Endothelial cell of umbilical vein (primary cell): ENCODE data around the gene LOX. TPM values are rescaled to one million over a fixed set of nuclear protein-coding genes. Genes with fewer than 3 reads are reported as not detected.

ENCODE experiments used
- BruUV-seq: library from RNA; stranded (reverse); fragments of 400-500 nt; replicated peaks from 2 replicates; lab custom pipeline; 2021; lab: Mats Ljungman, UMichigan
- CTCF ChIA-PET: fragments of 300-600, 350-600 bp; sonication (Branson Sonifier 250); formaldehyde crosslinking; loops from one replicate; lab custom pipeline; 2021; ENCODE audit warnings: antibody characterized with exemption, inconsistent platforms; lab: Charles Lee
- POLR2A ChIA-PET: fragments of 300-600, 350-600 bp; sonication (Branson Sonifier 250); formaldehyde crosslinking; loops from one replicate; lab custom pipeline; 2021; ENCODE audit warnings: antibody characterized with exemption, inconsistent platforms; lab: Charles Lee
- DNase-seq: peaks from one replicate; pipeline ENCODE4 v3.0.0-alpha.2; 2011; ENCODE audit warnings: low read depth, low spot score
- FAIRE-seq: peaks from 2 replicates; lab custom pipeline; 2011; peaks lifted over from hg19 to GRCh38; lab: Jason Lieb, UNC
- H2AFZ ChIP-seq: 2 replicates; pipeline ENCODE4 v1.6.0; 2012; ENCODE audit warnings: low read depth, low read length, control low read depth, inconsistent platforms
- H3K27ac ChIP-seq: 2 replicates; pipeline ENCODE4 v1.5.1; 2011; ENCODE audit warnings: low read depth, mild to moderate bottlenecking, control low read depth, low read length, moderate library complexity; ENCODE audit not compliant: insufficient read depth
- H3K27me3 ChIP-seq, 2 experiments: 2 replicates each; pipeline versions ENCODE4 v1.6.0 to v1.6.1; 2011; ENCODE audit warnings: low read length in 2 of 2, mixed read lengths in 1 of 2; ENCODE audit not compliant: control insufficient read depth in 2 of 2, insufficient read depth in 2 of 2
- H3K36me3 ChIP-seq, 2 experiments: 2 replicates in 1 of 2; 3 replicates in 1 of 2; pipeline ENCODE4 v1.5.1; 2011; ENCODE audit warnings: low read length in 2 of 2, mild to moderate bottlenecking in 1 of 2, moderate library complexity in 1 of 2; ENCODE audit not compliant: control insufficient read depth in 2 of 2, insufficient read depth in 2 of 2; ENCODE audit errors: extremely low read depth in 1 of 2
- H3K4me1 ChIP-seq: 3 replicates; pipeline ENCODE4 v1.5.1; 2011; ENCODE audit warnings: mild to moderate bottlenecking, low read length; ENCODE audit not compliant: control insufficient read depth, insufficient read depth; ENCODE audit errors: extremely low read depth
- H3K4me2 ChIP-seq: 2 replicates; pipeline ENCODE4 v1.6.1; 2011; ENCODE audit warnings: low read length, control low read depth, mixed read lengths; ENCODE audit not compliant: insufficient read depth
- H3K4me3 ChIP-seq, 3 experiments: fragments of 200-600 bp in 1 of 3; sonication (generic), shearing (Covaris generic) in 1 of 3; replicated peaks in 1 of 3; 2 replicates each; pipeline ENCODE4 v1.5.1; 2011 to 2016; ENCODE audit warnings: control low read depth in 3 of 3, low read length in 3 of 3, mild to moderate bottlenecking in 2 of 3, inconsistent platforms in 1 of 3, low read depth in 1 of 3, moderate library complexity in 1 of 3; ENCODE audit not compliant: insufficient read depth in 1 of 3
- H3K79me2 ChIP-seq: 2 replicates; pipeline ENCODE4 v1.6.0; 2012; ENCODE audit warnings: low read length, inconsistent platforms; ENCODE audit not compliant: control insufficient read depth, insufficient read depth
- H3K9ac ChIP-seq: replicated peaks from 2 replicates; pipeline ENCODE3; 2011; ENCODE audit warnings: low read length, control low read depth; ENCODE audit not compliant: insufficient read depth; ENCODE audit errors: extremely low read depth
- H3K9me1 ChIP-seq: replicated peaks from 3 replicates; pipeline ENCODE4 v1.6.0; 2011; ENCODE audit warnings: mild to moderate bottlenecking, low read length; ENCODE audit not compliant: control insufficient read depth, insufficient read depth; ENCODE audit errors: extremely low read depth
- H3K9me3 ChIP-seq: replicated peaks from 2 replicates; pipeline ENCODE4 v1.5.1; 2012; ENCODE audit warnings: low read length, inconsistent platforms; ENCODE audit not compliant: control insufficient read depth, insufficient read depth
- H4K20me1 ChIP-seq: replicated peaks from 2 replicates; pipeline ENCODE3; 2011; ENCODE audit warnings: mild to moderate bottlenecking, low read length; ENCODE audit not compliant: control insufficient read depth, insufficient read depth; ENCODE audit errors: extremely low read depth
- EZH2 ChIP-seq: IDR thresholded peaks from 2 replicates; pipeline ENCODE4 v1.6.1; 2012; ENCODE audit warnings: borderline replicate concordance, low read depth, mild to moderate bottlenecking, moderate library complexity, low read length, inconsistent platforms; ENCODE audit not compliant: severe bottlenecking
- FOS ChIP-seq: IDR thresholded peaks from 2 replicates; pipeline ENCODE4 v1.6.1; 2011; ENCODE audit warnings: mild to moderate bottlenecking, low read length, moderate library complexity, borderline replicate concordance; ENCODE audit not compliant: insufficient read depth
- GATA2 ChIP-seq: IDR thresholded peaks from 2 replicates; pipeline ENCODE4 v1.7.0; 2011; ENCODE audit warnings: low read depth, mild to moderate bottlenecking, moderate library complexity, mixed read lengths, low read length; ENCODE audit not compliant: insufficient read length, insufficient read depth
- JUN ChIP-seq: IDR thresholded peaks from 2 replicates; pipeline ENCODE4 v1.6.1; 2011; ENCODE audit warnings: borderline replicate concordance, low read depth; ENCODE audit not compliant: insufficient read length, insufficient read depth
- POLR2A ChIP-seq: IDR thresholded peaks from 2 replicates; pipeline ENCODE4 v1.6.1; 2012; ENCODE audit warnings: low read depth, mild to moderate bottlenecking, control low read depth, low read length
- POLR2AphosphoS5 ChIP-seq: IDR thresholded peaks from 2 replicates; pipeline ENCODE4 v1.6.1; 2012; ENCODE audit warnings: low read depth, mild to moderate bottlenecking, control low read depth, low read length, moderate library complexity; ENCODE audit not compliant: insufficient read depth
- dilution Hi-C: fragments of 300-500 bp; cut with MboI; formaldehyde crosslinking; loops from one replicate; pipeline ENCODE4 v1.15.0; 2019; ENCODE audit warnings: low sequenced_read_pairs; ENCODE audit not compliant: extremely low pct_ligation_motif_present
- intact Hi-C: fragments of 100-400 bp; cut with micrococcal nuclease; formaldehyde crosslinking; loops from one replicate; pipeline ENCODE4 v1.10.0; 2022
- polyA plus RNA-seq, 4 experiments: library from polyadenylated mRNA; depleted of rRNA in 3 of 4; stranded (reverse) in 3 of 4; unstranded in 1 of 4; fragments of >200 nt; gene quantifications; 2 replicates each; pipeline versions ENCODE4 v1.2.1 to v1.2.3, GENCODE V29; 2011 to 2012; ENCODE audit warnings: missing spikeins in 1 of 4
- total RNA-seq: library from RNA; stranded (reverse); gene quantifications from 2 replicates; pipeline ENCODE4 v1.2.3, GENCODE V29; 2021
- TF ChIP-seq, protein P1 (sequence below), 2 donors: IDR thresholded peaks; 1 replicate in 1 of 2; 2 replicates in 1 of 2; pipeline ENCODE4 v1.5.1; 2011; ENCODE audit warnings: low read length in 2 of 2, mild to moderate bottlenecking in 2 of 2, moderate library complexity in 2 of 2, control low read depth in 1 of 2, inconsistent platforms in 1 of 2, low read depth in 1 of 2; ENCODE audit not compliant: insufficient read depth in 1 of 2; ENCODE audit errors: extremely low read depth in 1 of 2

The LOX gene
- total and polyA plus RNA-seq, 2 donors (not counting 3 experiments of a cell fraction or from before 2014, with no cell fraction given) = 39.0 to 79.1 TPM

DNA sequence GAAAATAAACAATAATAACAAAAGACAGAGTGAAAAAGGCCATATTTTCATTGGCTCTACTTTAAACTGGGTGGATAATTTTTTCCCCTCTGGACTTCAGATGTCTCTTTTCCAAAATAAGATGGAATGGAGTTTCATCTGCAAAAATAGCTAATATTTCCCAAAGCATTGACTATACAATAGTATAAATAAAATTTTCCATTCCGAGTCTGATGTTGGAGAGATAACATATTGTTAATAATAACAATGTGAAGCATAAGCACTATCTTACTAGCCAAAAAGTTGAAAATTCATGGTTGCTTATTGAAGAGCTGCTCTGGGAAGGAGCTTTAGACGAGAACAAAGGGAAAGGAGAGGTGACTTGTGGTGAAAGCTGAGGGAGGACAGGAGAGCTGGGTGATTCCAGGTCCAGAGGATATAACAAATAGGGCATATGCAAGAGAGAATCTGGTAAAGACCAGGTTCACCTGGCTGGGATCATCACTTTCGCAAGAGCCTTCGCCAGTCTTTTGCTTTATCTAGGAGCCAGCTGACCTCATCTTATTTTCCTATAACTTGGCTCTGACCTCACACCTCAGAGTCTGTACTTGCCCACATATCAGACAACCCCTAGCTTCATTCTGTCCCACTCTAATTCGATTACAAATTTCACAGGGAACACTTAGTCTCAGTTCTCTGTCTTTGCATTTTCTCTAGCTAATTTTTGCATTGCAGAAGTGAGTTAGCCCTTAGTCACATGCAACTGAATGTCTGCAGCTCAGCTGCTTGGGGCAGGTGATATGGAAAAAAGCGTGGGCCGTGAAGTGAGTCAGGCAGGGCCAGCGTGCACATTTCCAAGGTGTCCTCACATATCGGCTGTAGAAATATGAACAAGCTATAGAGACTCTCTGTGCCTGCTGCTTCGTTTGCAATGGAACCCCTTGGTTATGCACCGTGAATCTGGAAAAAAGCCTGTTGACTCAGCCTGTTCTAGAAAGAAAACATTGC, 43.7 kb upstream of the LOX start:
- no peak overlapping the region for H3K4me2 ChIP-seq

More for the DNA sequence above, 43.7 kb upstream of the LOX start:
- H3K9ac ChIP-seq = no peak overlapping the region
- H3K9me3 ChIP-seq = no peaks in the 10 kb centered on the region
- H3K9me1 ChIP-seq = no peaks in the 10 kb centered on the region
- TF ChIP-seq, protein P1, sequence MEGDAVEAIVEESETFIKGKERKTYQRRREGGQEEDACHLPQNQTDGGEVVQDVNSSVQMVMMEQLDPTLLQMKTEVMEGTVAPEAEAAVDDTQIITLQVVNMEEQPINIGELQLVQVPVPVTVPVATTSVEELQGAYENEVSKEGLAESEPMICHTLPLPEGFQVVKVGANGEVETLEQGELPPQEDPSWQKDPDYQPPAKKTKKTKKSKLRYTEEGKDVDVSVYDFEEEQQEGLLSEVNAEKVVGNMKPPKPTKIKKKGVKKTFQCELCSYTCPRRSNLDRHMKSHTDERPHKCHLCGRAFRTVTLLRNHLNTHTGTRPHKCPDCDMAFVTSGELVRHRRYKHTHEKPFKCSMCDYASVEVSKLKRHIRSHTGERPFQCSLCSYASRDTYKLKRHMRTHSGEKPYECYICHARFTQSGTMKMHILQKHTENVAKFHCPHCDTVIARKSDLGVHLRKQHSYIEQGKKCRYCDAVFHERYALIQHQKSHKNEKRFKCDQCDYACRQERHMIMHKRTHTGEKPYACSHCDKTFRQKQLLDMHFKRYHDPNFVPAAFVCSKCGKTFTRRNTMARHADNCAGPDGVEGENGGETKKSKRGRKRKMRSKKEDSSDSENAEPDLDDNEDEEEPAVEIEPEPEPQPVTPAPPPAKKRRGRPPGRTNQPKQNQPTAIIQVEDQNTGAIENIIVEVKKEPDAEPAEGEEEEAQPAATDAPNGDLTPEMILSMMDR (IDR thresholded peaks at IDR 0.05; ENCODE audit: extremely low read depth in 1 of 2, insufficient read depth in 1 of 2, low read depth in 1 of 2, low read length in 2 of 2) = no peak
- TF ChIP-seq GATA2 (no peak), JUN (no peak), POLR2A (no peak), POLR2AphosphoS5 (no peak), EZH2 (no peak), FOS (no peak)
- no peak overlapping the region for H3K27ac ChIP-seq
- DNase-seq (no peak), FAIRE-seq (no peak)
- H2AFZ ChIP-seq = no peak overlapping the region
- dilution Hi-C loops (no loop called here), intact Hi-C loops (no loop called here)
- CTCF ChIA-PET = no interaction called here
- H3K4me1 ChIP-seq = no peaks in the 10 kb centered on the region
- no peaks in the 10 kb centered on the region for H3K36me3 ChIP-seq
- no peaks in the 10 kb centered on the region for H3K79me2 ChIP-seq
- no peak overlapping the region for H3K4me3 ChIP-seq
- BruUV-seq = no TSS peak
- POLR2A ChIA-PET = no interaction called here
- H4K20me1 ChIP-seq = no peaks in the 10 kb centered on the region
- H3K27me3 ChIP-seq = no peaks in the 10 kb centered on the region
